ENCODE results near the gene KDM5B. TPM values are rescaled to one million over a fixed set of nuclear protein-coding genes. Genes with fewer than 3 reads are reported as not detected.

Gene KDM5B
- total RNA-seq, 1 experiment from 2014 or later, result 83.6 TPM

DNA sequence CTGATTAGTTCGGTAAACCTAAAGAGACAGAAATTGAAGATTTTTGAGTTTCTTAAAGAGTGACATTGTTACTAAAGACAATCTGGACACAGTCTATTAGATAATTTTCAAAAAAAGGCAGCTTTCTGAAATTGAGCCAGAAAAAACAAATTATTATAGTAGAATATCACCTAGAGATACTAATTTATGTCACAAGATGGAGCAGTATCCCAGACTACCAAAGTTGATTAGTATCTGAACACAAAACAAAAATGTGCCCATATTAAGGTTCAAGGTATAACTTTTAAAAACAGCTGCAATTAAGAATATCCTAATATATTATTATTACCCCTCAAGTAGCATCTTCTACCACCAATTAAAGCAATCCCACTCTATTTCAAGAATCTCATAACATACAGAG is 57.5 kb downstream of the KDM5B start:
- Histone ChIP-seq H3K27me3 (ENCODE audit: control insufficient read depth, insufficient read depth, low read length) (no peaks in the 10 kb centered on the region), H3K27ac (ENCODE audit: low read length) (no peak overlapping the region), H3K9me3 (ENCODE audit: control insufficient read depth, insufficient read depth, low read depth, low read length) (no peaks in the 10 kb centered on the region), H3K4me1 (ENCODE audit: control insufficient read depth, insufficient read depth, low read length) (no peaks in the 10 kb centered on the region), H3K36me3 (ENCODE audit: control insufficient read depth, insufficient read depth, low read length) (peaks cover 69% of the 10 kb centered on the region), H3K4me3 (ENCODE audit: low read depth in 2 of 2, low read length in 2 of 2) (no peak overlapping the region)
- CTCF ChIA-PET, result no interaction called here
- in situ Hi-C loops (cut with HindIII; ENCODE audit: low pct_unique_long_range_greater_than_20kb, low sequenced_read_pairs) (no loop called here), intact Hi-C loops (cut with micrococcal nuclease; ENCODE audit: unreplicated experiment) (loop anchor here (10.0 kb wide), 2 partner anchors 104 to 244 kb away; no protein-coding TSS in a partner anchor)
- POLR2A ChIA-PET, result interaction anchor here (0.5 to 0.8 kb wide), 2 partner anchors 36 to 645 kb away, joined by 3 to 10 read pairs; no protein-coding TSS in a partner anchor
- BruUV-seq (replicated peaks), result no TSS peak
- TF ChIP-seq SIN3A (IDR thresholded peaks at IDR 0.05; ENCODE audit: borderline replicate concordance, insufficient read depth, low read depth, low read length) (no peak), REST (IDR thresholded peaks at IDR 0.05; ENCODE audit: insufficient read depth in 1 of 2, low read depth in 2 of 2, low read length in 1 of 2) (no peak), POLR2AphosphoS5 (IDR thresholded peaks at IDR 0.05; ENCODE audit: low read depth, low read length) (no peak), TCF7L2 (IDR thresholded peaks at IDR 0.05; ENCODE audit: low read depth, low read length) (no peak)
- TF ChIP-seq, protein P1, sequence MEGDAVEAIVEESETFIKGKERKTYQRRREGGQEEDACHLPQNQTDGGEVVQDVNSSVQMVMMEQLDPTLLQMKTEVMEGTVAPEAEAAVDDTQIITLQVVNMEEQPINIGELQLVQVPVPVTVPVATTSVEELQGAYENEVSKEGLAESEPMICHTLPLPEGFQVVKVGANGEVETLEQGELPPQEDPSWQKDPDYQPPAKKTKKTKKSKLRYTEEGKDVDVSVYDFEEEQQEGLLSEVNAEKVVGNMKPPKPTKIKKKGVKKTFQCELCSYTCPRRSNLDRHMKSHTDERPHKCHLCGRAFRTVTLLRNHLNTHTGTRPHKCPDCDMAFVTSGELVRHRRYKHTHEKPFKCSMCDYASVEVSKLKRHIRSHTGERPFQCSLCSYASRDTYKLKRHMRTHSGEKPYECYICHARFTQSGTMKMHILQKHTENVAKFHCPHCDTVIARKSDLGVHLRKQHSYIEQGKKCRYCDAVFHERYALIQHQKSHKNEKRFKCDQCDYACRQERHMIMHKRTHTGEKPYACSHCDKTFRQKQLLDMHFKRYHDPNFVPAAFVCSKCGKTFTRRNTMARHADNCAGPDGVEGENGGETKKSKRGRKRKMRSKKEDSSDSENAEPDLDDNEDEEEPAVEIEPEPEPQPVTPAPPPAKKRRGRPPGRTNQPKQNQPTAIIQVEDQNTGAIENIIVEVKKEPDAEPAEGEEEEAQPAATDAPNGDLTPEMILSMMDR (IDR thresholded peaks at IDR 0.05), result no peak
- DNase-seq (ENCODE audit: low read depth, low spot score) (no peak), ATAC-seq (no peak)

GRCh38 chr1:202750024-202750423 is 58.2 kb downstream of the KDM5B start:
- DNase-seq (ENCODE audit: low read depth, low spot score) (no peak), ATAC-seq (no peak)
- Histone ChIP-seq H3K4me1 (ENCODE audit: control insufficient read depth, insufficient read depth, low read length) (no peaks in the 10 kb centered on the region), H3K9me3 (ENCODE audit: control insufficient read depth, insufficient read depth, low read depth, low read length) (no peaks in the 10 kb centered on the region), H3K27me3 (ENCODE audit: control insufficient read depth, insufficient read depth, low read length) (no peaks in the 10 kb centered on the region), H3K36me3 (ENCODE audit: control insufficient read depth, insufficient read depth, low read length) (peaks cover 69% of the 10 kb centered on the region), H3K4me3 (ENCODE audit: low read depth in 2 of 2, low read length in 2 of 2) (no peak overlapping the region), H3K27ac (ENCODE audit: low read length) (no peak overlapping the region)
- BruUV-seq (replicated peaks), result no TSS peak
- CTCF ChIA-PET, result no interaction called here
- POLR2A ChIA-PET, result no interaction called here
- TF ChIP-seq, protein P1 (IDR thresholded peaks at IDR 0.05), result no peak
- TF ChIP-seq REST (IDR thresholded peaks at IDR 0.05; ENCODE audit: insufficient read depth in 1 of 2, low read depth in 2 of 2, low read length in 1 of 2) (no peak), POLR2AphosphoS5 (IDR thresholded peaks at IDR 0.05; ENCODE audit: low read depth, low read length) (no peak), TCF7L2 (IDR thresholded peaks at IDR 0.05; ENCODE audit: low read depth, low read length) (no peak), SIN3A (IDR thresholded peaks at IDR 0.05; ENCODE audit: borderline replicate concordance, insufficient read depth, low read depth, low read length) (no peak)
- intact Hi-C loops (cut with micrococcal nuclease; ENCODE audit: unreplicated experiment) (loop anchor here (10.0 kb wide), 2 partner anchors 105 to 245 kb away; no protein-coding TSS in a partner anchor), in situ Hi-C loops (cut with HindIII; ENCODE audit: low pct_unique_long_range_greater_than_20kb, low sequenced_read_pairs) (no loop called here)

Measured in Panc1 (cell line).